Measurements from ENCODE around the gene MMP28.

Gene MMP28

GRCh38 chr17:35725058-35725457 is 70.4 kb downstream of the MMP28 start:
- DNase-seq (ENCODE audit: low spot score) = no peak

DNA sequence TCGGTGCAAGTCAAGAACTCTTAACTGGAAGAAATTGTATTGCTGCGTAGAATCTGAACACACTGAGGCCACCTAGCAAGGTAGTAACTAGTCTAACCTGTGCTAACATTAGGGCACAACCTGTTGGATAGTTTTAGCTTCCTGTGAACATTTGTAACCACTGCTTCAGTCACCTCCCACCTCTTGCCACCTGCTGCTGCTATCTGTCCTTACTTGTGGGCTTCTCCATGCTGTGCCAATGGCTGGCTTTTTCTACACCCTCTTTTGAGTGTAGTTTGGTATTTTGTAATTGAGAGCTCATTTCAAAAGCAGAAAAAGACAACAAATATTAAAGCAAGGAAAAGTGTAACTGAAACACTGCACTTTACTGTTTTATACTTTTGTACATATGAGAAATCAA is 71.7 kb downstream of the MMP28 start:
- DNase-seq (ENCODE audit: low spot score) = no peak

DNA sequence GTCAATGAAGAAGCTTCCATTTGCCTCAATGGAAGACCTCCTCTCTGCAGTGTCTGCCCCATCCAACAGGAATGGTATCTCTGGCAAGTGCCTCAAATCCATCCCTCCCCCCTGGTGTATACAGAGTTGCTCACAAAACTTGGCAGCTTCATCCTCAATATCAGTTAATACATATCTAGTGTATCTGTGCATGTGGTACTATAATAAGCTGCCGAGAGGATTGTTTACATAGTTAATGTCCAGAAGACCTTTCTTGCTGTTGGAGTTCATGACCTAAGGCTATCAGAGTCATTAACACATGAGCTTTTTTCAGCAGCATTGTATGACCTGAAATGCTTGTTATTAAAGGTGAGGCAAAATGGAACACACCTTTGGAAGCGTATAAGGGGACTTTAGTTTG is 78.0 kb downstream of the MMP28 start:
- DNase-seq (ENCODE audit: low spot score) = no peak

GRCh38 chr17:35716897-35717465 is 78.5 kb downstream of the MMP28 start:
- DNase-seq (ENCODE audit: low spot score) = no peak

DNA sequence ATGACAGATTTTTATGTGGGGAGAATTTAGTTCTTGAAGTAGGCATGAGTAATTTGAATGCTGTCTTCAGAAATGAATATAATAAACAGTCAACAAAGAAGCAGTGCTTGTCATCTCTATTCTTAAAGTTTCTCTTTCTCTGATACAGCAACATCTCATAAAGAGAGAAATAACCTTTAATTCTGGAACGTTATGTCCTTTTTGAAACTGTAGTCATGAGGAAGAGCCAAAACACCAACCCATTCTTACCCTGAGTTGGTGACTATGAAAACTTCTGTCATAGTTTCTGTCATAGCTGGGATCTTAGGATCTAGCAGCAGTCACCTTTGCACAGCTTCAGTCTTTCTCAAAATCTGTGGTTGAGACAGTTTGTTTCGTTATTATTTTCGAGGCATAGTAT is 79.3 kb downstream of the MMP28 start:
- DNase-seq (ENCODE audit: low spot score) = no peak

All from hematopoietic multipotent progenitor cell treated with erythropoietin and hydrocortisone succinate and interleukin-3 and kit ligand, for 15 days (in vitro differentiated cells).